ENCODE results near the gene NUDT17. TPM values are rescaled to one million over a fixed set of nuclear protein-coding genes. Genes with fewer than 3 reads are reported as not detected.

NUDT17 gene
- total RNA-seq, 1 experiment from 2014 or later, result 1.8 TPM

- Histone ChIP-seq H3K79me2 (ENCODE audit: insufficient read depth, low read length) (no peaks in the 10 kb centered on the region), H2AFZ (ENCODE audit: low read depth, low read length, poor library complexity, severe bottlenecking) (no peak overlapping the region), H3K4me3 (replicated peaks in 1 of 2; ENCODE audit: low read depth in 1 of 2, low read length in 2 of 2) (no peak overlapping the region), H3K27ac (ENCODE audit: low read depth, low read length) (peak overlapping the region; percentile 78), H3K9ac (ENCODE audit: low read length) (0 out of 2 replicates have a peak overlapping the region, but pooled peaks have one; percentile 54), H3K27me3 (ENCODE audit: insufficient read depth, low read length) (no peaks in the 10 kb centered on the region), H3K36me3 (ENCODE audit: control insufficient read depth in 1 of 2, insufficient read depth in 2 of 2, low read length in 2 of 2) (no peaks in the 10 kb centered on the region), H3K4me2 (ENCODE audit: low read length) (peak overlapping the region; percentile 71), H3K9me3 (ENCODE audit: control insufficient read depth in 1 of 2, insufficient read depth in 1 of 2, low read depth in 1 of 2, low read length in 2 of 2) (no peaks in the 10 kb centered on the region), H3K4me1 (ENCODE audit: control insufficient read depth in 1 of 2, insufficient read depth in 2 of 2, low read length in 2 of 2) (peaks cover 29 to 41% of the 10 kb centered on the region in 2 experiments), H4K20me1 (ENCODE audit: insufficient read depth) (no peaks in the 10 kb centered on the region), H3K9me2 (ENCODE audit: insufficient read depth) (no peaks in the 10 kb centered on the region)
- TF ChIP-seq POLR2A (IDR thresholded peaks at IDR 0.05; ENCODE audit: borderline replicate concordance, extremely low read depth, insufficient read depth, insufficient read length) (no peak), EZH2phosphoT487 (IDR thresholded peaks at IDR 0.05; ENCODE audit: borderline replicate concordance) (no peak), YY1 (IDR thresholded peaks at IDR 0.05; ENCODE audit: extremely low read depth, insufficient replicate concordance, low read depth, low read length) (no peak), JUND (IDR thresholded peaks at IDR 0.05) (no peak), SP1 (IDR thresholded peaks at IDR 0.05; ENCODE audit: low read depth) (0 out of 2 replicates have a peak, but pooled peaks have one; percentile 22)
- DNase-seq (ENCODE audit: low read depth, low spot score), result no peak
- BruUV-seq (replicated peaks), result no TSS peak
- ChIA-PET RAD21 (ENCODE audit: low non-redundant PET in 1 of 2, low total read pairs in 2 of 2, uncharacterized antibody in 2 of 2, unreplicated experiment in 2 of 2) (interaction anchor here (0.8 to 1.7 kb wide), 5 partner anchors 32 to 146 kb away, joined by 3 to 5 read pairs (median 4); partner anchors contain the start of genes RBM8A (in 2 of the 2) and PIAS3 (in 1 of the 2)), POLR2A (interaction anchor here (0.8 to 2.6 kb wide), 9 partner anchors 17 to 160 kb away, joined by 3 to 21 read pairs (median 6); partner anchors contain the start of genes ANKRD34A, PEX11B, PIAS3 and POLR3GL), CTCF (interaction anchor here (0.7 to 3.3 kb wide), 18 partner anchors 12 to 146 kb away, joined by 3 to 36 read pairs (median 8); partner anchors contain the start of genes ANKRD34A, ITGA10, LIX1L and PIAS3)
- no peak for ATAC-seq
- intact Hi-C loops (cut with micrococcal nuclease), result loop anchor here (5.0 kb wide), 1 partner anchor 86 kb away; no protein-coding TSS in a partner anchor
These were observed 45.7 kb downstream of the NUDT17 start for GRCh38 chr1:145891143-145891542.

DNA sequence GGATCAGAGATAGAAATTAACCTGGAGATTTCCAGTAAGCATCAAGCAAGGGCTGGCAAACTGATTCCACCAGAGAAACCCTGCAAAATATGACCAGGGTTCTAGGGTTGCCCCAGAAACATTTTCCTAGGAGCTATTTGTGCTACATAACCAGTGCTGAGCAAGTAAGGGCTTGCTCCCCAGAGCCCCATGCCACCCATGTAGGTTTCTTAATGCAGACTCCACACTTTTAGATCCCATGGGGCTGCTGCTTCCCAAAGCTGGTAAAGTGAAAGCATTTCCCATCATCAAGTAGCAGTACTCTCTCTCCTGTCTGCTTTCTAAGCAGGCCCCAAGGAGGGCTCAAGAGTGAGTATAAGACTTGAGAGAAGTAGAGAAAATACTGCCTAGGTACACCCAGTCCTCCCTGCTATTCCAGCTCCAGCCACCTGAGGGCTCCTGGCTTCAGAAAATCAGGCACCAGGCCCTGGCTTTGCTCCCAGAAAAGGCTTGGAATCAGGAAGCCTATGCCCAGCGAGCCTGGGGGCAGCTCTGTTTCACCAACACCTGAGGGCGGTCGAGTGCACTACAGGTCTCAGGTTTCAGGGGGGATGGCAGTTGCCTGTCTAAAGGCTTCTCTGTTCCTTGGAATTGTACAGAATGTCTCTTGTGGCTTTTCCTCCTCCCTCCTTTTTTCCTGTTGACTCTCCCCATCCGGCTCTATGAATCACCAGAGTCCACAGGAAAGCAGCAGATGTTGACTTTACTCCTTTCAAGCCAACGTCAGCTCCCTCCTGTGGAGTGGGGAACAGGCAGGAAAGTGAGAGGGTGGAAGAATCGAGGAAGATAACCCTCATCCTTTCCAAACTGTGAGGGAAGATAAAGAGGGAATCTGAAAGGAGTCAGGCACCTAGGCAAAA, 46.4 kb downstream of the NUDT17 start:
- no peaks in the 10 kb centered on the region for H3K27me3 ChIP-seq (ENCODE audit: insufficient read depth, low read length)
- ChIA-PET POLR2A (interaction anchor here (0.8 to 2.6 kb wide), 10 partner anchors 16 to 159 kb away, joined by 3 to 21 read pairs (median 6); partner anchors contain the start of genes ANKRD34A, PEX11B, PIAS3 and POLR3GL), RAD21 (ENCODE audit: low non-redundant PET in 1 of 2, low total read pairs in 2 of 2, uncharacterized antibody in 2 of 2, unreplicated experiment in 2 of 2) (interaction anchor here (0.8 to 1.7 kb wide), 8 partner anchors 28 to 145 kb away, joined by 3 to 5 read pairs (median 4); partner anchors contain the start of genes PIAS3 (in 2 of the 2) and RBM8A (in 2 of the 2)), CTCF (interaction anchor here (0.7 to 3.3 kb wide), 24 partner anchors 8 to 145 kb away, joined by 3 to 36 read pairs (median 6); partner anchors contain the start of genes ANKRD34A, ITGA10, LIX1L and NUDT17)
- H3K9me2 ChIP-seq (ENCODE audit: insufficient read depth), result no peaks in the 10 kb centered on the region
- H3K4me1 ChIP-seq (ENCODE audit: control insufficient read depth in 1 of 2, insufficient read depth in 2 of 2, low read length in 2 of 2), result peaks cover 29 to 37% of the 10 kb centered on the region in 2 experiments
- no peaks in the 10 kb centered on the region for H3K36me3 ChIP-seq (ENCODE audit: control insufficient read depth in 1 of 2, insufficient read depth in 2 of 2, low read length in 2 of 2)
- ATAC-seq (peak; percentile 98), DNase-seq (ENCODE audit: low read depth, low spot score) (peak; percentile 97)
- H3K4me3 ChIP-seq (replicated peaks in 1 of 2; ENCODE audit: low read depth in 1 of 2, low read length in 2 of 2), result peak overlapping the region in 1 of 2 experiments; percentile 25; a peak in 2 of 4 replicates
- H2AFZ ChIP-seq (ENCODE audit: low read depth, low read length, poor library complexity, severe bottlenecking), result peak overlapping the region; percentile 64
- H3K9me3 ChIP-seq (ENCODE audit: control insufficient read depth in 1 of 2, insufficient read depth in 1 of 2, low read depth in 1 of 2, low read length in 2 of 2), result no peaks in the 10 kb centered on the region
- no TSS peak for BruUV-seq (replicated peaks)
- H3K4me2 ChIP-seq (ENCODE audit: low read length), result peak overlapping the region; percentile 71
- H3K27ac ChIP-seq (ENCODE audit: low read depth, low read length), result peak overlapping the region; percentile 78
- H4K20me1 ChIP-seq (ENCODE audit: insufficient read depth), result no peaks in the 10 kb centered on the region
- H3K9ac ChIP-seq (ENCODE audit: low read length), result peak overlapping the region; percentile 54
- intact Hi-C loops (cut with micrococcal nuclease), result loop anchor here (1.0 to 5.0 kb wide), 3 partner anchors 18 to 121 kb away; partner anchors contain the start of gene ITGA10
- H3K79me2 ChIP-seq (ENCODE audit: insufficient read depth, low read length), result no peaks in the 10 kb centered on the region
- no peak for TF ChIP-seq EZH2 (IDR thresholded peaks at IDR 0.05)
- peak; percentile 57; the same call in 1 of the 2 replicates for TF ChIP-seq POLR2AphosphoS5 (IDR thresholded peaks at IDR 0.05; ENCODE audit: low read depth, low read length)
- peak; percentile 92 for TF ChIP-seq SP1 (IDR thresholded peaks at IDR 0.05; ENCODE audit: low read depth)
- peak; percentile 65 for TF ChIP-seq YY1 (IDR thresholded peaks at IDR 0.05; ENCODE audit: extremely low read depth, insufficient replicate concordance, low read depth, low read length)
- no peak for TF ChIP-seq CEBPB (IDR thresholded peaks at IDR 0.05; ENCODE audit: low read depth)
- TF ChIP-seq MAX (IDR thresholded peaks at IDR 0.05), result no peak
- no peak for TF ChIP-seq EZH2phosphoT487 (IDR thresholded peaks at IDR 0.05; ENCODE audit: borderline replicate concordance)
- peak; percentile 78; the same call in 1 of the 2 replicates for TF ChIP-seq JUND (IDR thresholded peaks at IDR 0.05)
- TF ChIP-seq EGR1 (IDR thresholded peaks at IDR 0.05; ENCODE audit: low read depth), result no peak
- TF ChIP-seq POLR2A (IDR thresholded peaks at IDR 0.05; ENCODE audit: borderline replicate concordance, extremely low read depth, insufficient read depth, insufficient read length), result no peak
- TF ChIP-seq ZNF274 (IDR thresholded peaks at IDR 0.05; ENCODE audit: low read depth, low read length), result no peak
- no peak for TF ChIP-seq SIN3A (IDR thresholded peaks at IDR 0.05; ENCODE audit: low read depth)
- TF ChIP-seq RAD21 (IDR thresholded peaks at IDR 0.05; ENCODE audit: low read depth), result peak; percentile 98
- no peak for TF ChIP-seq ZFX (IDR thresholded peaks at IDR 0.05)
- no peak; the same call in 1 of the 2 replicates for TF ChIP-seq SRF (IDR thresholded peaks at IDR 0.05; ENCODE audit: low read depth)
- peak; percentile 71 for TF ChIP-seq CBX3 (IDR thresholded peaks at IDR 0.05; ENCODE audit: low read depth)
- TF ChIP-seq FOSL1 (IDR thresholded peaks at IDR 0.05; ENCODE audit: low read depth), result peak; percentile 65

Measured in HCT116 (cell line).